ENCODE results near the gene OR2AT4. TPM values are rescaled to one million over a fixed set of nuclear protein-coding genes. Genes with fewer than 3 reads are reported as not detected.

OR2AT4 gene
- total and polyA plus RNA-seq, 2 of the 8 experiments (the other 6 are each of a cell fraction or from before 2014, with no cell fraction given): not detected

- Histone ChIP-seq H4K5ac (ENCODE audit: insufficient read length, low read depth, low read length) (no peak overlapping the region), H2BK120ac (replicated peaks; ENCODE audit: low read depth, low read length) (no peak overlapping the region), H3K79me2 (ENCODE audit: control insufficient read depth in 1 of 2, insufficient read depth in 2 of 2, low read length in 2 of 2) (no peaks in the 10 kb centered on the region), H3K23ac (ENCODE audit: insufficient read length) (no peak overlapping the region), H4K8ac (ENCODE audit: extremely low read depth, insufficient read depth, low read length) (no peak overlapping the region), H3K56ac (replicated peaks; ENCODE audit: insufficient read length, low read depth, low read length) (no peak overlapping the region), H2AK5ac (ENCODE audit: low read depth, low read length) (no peak overlapping the region), H3K18ac (ENCODE audit: extremely low read depth, low read length) (no peak overlapping the region), H3K4me3 (ENCODE audit: extremely low read depth in 1 of 4, insufficient read depth in 2 of 4, low read depth in 3 of 4, low read length in 4 of 4) (no peak overlapping the region), H3K36me3 (ENCODE audit: control insufficient read depth in 2 of 4, insufficient read depth in 4 of 4, low read length in 3 of 4) (no peaks in the 10 kb centered on the region), H3K9ac (replicated peaks in 1 of 4; ENCODE audit: extremely low read depth in 1 of 4, low read depth in 3 of 4, low read length in 3 of 4) (no peak overlapping the region), H2BK5ac (ENCODE audit: low read depth, low read length) (no peak overlapping the region), H3K14ac (ENCODE audit: insufficient read length) (no peak overlapping the region), H3K4me2 (ENCODE audit: insufficient read depth in 1 of 2, low read depth in 2 of 2, low read length in 2 of 2) (no peak overlapping the region), H3K27ac (ENCODE audit: low read depth, low read length) (no peak overlapping the region), H4K20me1 (replicated peaks in 1 of 2; ENCODE audit: control insufficient read depth in 1 of 2, insufficient read depth in 2 of 2, low read length in 2 of 2) (no peaks in the 10 kb centered on the region), H2BK15ac (ENCODE audit: low read length) (no peak overlapping the region), H3K23me2 (ENCODE audit: low read depth, low read length) (no peaks in the 10 kb centered on the region), H3K9me3 (ENCODE audit: insufficient read depth in 2 of 2, low read depth in 1 of 2, low read length in 1 of 2) (no peaks in the 10 kb centered on the region), H3K4ac (replicated peaks; ENCODE audit: insufficient read length, low read depth, low read length) (no peak overlapping the region), H3K27me3 (replicated peaks in 1 of 4; ENCODE audit: control insufficient read depth in 3 of 4, extremely low read depth in 1 of 4, insufficient read depth in 3 of 4, low read length in 3 of 4) (no peaks in the 10 kb centered on the region), H2BK12ac (ENCODE audit: low read depth, low read length) (peak overlapping the region; percentile 62; the same call in 1 of the 2 replicates), H2BK20ac (ENCODE audit: low read length) (no peak overlapping the region), H2AFZ (ENCODE audit: low read length) (no peak overlapping the region), H3K79me1 (ENCODE audit: low read depth, low read length) (no peaks in the 10 kb centered on the region), H4K91ac (replicated peaks; ENCODE audit: insufficient read length, low read length) (no peak overlapping the region), H3K4me1 (replicated peaks in 1 of 4; ENCODE audit: control insufficient read depth in 3 of 4, insufficient read depth in 4 of 4, low read length in 3 of 4) (peaks cover 0 to 2% (median 0%) of the 10 kb centered on the region in 4 experiments; a peak in 2 of 7 replicates)
- FAIRE-seq: no peak
- ChIA-PET POLR2A (ENCODE audit: partially characterized antibody) (no interaction called here), CTCF (ENCODE audit: partially characterized antibody) (no interaction called here)
- WGBS, 2 experiments (ENCODE audit: extremely low coverage in 1 of 2, insufficient coverage in 1 of 2, insufficient read length in 1 of 2, insufficient replicate concordance in 2 of 2, low coverage in 1 of 2, low lambda C conversion rate in 2 of 2, missing lambda C conversion rate in 1 of 2): 88% methylated on average over 5 of the region's 5 CpGs; no CpG with 5 or more reads in 1 of the 2 experiments
- TF ChIP-seq, protein P1, sequence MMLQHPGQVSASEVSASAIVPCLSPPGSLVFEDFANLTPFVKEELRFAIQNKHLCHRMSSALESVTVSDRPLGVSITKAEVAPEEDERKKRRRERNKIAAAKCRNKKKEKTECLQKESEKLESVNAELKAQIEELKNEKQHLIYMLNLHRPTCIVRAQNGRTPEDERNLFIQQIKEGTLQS (IDR thresholded peaks at IDR 0.05; ENCODE audit: insufficient read depth, low read depth, low read length): no peak
- DNase-seq (ENCODE audit: low read depth in 1 of 2, low spot score in 2 of 2): no peak
Measured at GRCh38 chr11:75103380-75104026, 6.8 kb upstream of the OR2AT4 start.
